ENCODE results near the gene CPLX1.
"Not testable (repeated sequence)": the region's sequence is repeated elsewhere in the genome, so short reads cannot be mapped to it uniquely, and the experiment has no call there.

The CPLX1 gene

GRCh38 chr4:790466-790820 is 35.5 kb downstream of the CPLX1 start:
- DNase-seq = no peak

GRCh38 chr4:789571-790465 is 36.1 kb downstream of the CPLX1 start:
- DNase-seq = no peak

- no peak for DNase-seq
These were observed 37.2 kb downstream of the CPLX1 start for GRCh38 chr4:788636-789297.

DNA sequence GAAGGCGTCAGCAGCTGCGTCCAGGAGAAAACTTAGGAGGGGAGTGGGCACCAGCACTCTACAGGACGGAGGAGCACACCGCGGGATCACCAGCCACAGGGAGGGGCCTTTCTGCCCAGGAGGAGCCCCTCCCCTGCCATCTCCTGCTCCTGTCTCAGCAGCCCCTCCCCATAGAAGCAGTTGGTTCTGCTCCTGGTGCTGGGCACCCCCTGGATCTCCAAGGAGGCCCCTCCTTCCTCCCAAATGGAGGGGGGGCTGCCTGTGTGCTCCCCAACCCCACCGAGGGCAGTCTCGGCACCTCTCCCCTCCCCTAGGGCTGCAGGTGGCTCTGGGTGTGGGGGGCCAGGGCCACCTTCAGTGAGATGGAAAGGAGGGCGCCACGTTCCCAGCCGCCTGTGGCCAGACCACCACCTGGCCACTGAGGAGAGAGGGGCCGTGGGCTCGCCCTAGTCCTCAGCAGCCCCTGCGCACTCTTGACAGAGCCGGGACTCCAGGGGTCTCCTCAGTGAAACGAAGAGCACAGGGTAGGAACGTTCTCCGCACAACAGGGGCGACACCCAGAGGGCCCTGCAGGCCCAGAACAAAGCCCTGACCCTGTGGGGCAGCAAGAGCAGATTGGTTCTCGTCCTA is 37.8 kb downstream of the CPLX1 start:
- no peak for DNase-seq

- no peak for DNase-seq
These were observed 38.4 kb downstream of the CPLX1 start for GRCh38 chr4:787561-787981.

GRCh38 chr4:786861-787300 is 39.0 kb downstream of the CPLX1 start:
- no peak for DNase-seq

DNA sequence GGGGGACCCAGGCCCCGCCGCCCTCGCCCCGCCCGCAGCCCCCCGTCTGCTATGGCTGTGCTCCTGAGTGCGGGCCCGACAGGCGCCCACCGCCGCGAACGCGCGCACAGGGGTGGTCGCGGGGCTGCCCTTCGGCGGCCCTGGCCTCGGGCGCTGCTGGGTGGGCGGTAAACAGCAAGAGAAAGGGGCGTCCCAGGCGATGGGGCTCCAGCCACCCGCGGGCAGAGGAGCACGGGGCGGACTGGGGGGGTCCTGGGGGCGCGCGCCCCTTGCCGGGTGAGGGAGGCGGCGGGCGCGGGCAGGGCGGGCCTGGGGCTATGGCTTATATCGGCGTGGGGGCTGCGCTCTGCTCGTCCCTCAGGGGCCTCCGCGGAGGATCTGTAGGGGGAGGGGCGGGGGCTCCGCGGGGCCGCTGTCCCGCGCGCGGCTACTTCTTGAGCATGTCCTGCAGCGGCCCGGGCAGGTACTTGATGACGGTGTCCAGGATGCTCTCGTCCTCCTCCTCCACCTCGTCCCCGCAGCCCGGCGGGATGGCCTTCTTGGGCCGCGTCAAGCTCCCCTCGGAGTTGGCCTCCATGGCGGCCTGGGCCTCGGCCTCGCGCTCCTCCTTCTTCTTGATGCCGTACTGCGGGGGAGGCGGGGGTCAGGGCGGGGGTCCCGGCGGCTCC is 39.7 kb downstream of the CPLX1 start:
- DNase-seq = no peak

- no peak for DNase-seq
These were observed 40.4 kb downstream of the CPLX1 start for GRCh38 chr4:785332-786073.

DNA sequence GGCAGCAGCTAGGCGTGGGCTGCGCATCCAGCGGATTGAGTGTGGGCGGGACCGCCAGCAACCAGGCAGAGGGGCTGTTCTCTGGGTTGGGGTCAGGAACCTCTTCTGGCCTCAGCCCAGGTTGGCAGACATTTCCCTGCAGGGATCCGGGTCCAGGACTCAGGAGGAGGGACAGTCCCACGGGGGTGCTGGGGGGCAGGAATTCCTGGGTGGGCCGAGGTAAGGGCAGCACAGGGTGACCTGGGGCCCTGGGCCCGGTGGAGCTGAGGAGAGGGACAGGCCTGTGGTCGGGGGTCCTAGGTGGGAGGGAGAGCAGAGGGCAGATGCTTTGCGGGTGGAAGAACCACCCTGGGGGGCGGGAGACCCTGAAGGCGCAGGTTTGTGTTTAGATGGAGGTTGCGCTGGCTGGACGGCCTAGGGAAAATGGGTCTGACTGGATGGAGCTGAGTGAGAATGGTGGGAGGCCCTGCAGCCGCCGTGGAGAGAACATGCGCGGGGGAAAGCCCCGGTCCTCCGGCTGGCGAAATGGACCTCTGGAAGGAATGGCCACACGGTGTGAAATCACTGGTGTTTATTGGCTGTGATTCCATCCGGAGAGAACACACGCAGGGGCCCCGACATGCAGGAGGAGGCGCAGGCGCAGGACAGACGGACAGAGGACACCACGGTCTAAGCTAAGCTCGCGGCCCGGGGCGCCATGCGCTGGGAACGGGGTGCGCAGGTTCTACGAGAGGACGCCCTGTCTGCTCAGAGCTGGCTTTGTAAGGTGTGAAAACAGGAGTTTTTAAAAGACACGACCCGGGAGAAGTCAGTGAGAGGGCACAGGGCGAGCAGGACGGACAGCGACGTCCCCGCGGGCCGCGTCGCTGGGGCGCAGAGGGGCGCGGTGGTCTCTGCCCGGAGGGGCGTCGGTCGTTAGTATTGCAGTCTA is 41.3 kb downstream of the CPLX1 start:
- no peak for DNase-seq

- peak; percentile 99 for DNase-seq
These were observed 44.3 kb downstream of the CPLX1 start for GRCh38 chr4:781493-782216.

- no peak for DNase-seq
These were observed 45.0 kb downstream of the CPLX1 start for GRCh38 chr4:780716-781492.

- DNase-seq = not testable (repeated sequence)
These were observed 45.7 kb downstream of the CPLX1 start for GRCh38 chr4:780255-780654.

DNA sequence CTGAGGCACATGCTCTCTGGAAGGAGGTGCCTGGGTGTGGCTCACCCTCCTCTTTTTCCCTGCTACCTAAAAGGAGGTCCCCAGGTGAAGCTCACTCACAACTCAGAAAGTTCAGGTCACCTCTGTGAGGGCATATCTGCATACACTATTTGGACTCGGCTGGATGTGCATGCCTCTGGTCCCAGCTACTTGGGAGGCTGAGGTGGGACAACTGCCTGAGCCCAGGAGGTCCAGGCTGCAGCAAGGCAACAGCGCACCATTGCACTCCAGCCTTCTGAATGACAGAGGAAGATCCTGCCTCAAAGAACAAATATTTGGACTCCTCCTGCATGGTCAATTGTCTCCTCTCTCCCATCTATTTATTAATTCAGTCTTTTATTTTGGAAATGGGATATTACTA is 46.4 kb downstream of the CPLX1 start:
- no peak for DNase-seq

DNA sequence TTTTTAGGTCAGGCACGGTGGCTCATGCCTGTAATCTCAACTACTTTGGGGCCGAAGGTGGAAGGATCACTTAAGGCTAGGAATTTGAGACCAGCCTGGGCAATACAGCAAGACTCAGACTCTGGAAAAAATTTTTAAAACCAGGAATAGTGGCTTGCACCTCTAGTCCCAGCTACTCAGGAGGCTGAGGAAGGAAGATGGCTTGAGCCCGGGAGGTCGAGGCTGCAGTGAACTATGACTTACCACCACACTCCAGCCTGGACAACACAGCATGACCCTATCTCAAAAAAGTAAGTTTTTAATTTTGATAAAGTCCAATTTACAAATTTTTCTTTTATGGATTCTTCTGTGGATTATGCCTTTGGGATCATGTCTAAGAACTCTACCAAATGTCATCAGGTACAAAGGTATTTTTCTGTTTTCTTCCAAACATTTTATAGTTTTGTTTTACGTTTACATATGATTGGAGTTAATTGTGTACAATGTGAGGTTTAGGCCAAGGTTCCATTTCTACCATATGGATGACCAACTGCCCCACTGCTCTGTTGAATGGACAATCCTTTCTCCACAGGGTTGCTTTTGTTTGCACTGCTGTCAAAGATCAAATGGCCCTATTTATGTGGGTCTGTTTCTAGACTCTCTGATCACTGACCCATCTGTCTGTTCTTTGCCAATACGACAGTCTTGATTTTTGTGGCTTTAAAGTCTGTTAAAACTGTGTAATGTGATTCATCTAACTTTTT is 48.2 kb downstream of the CPLX1 start:
- DNase-seq = no peak

GRCh38 chr4:776743-777441 is 49.0 kb downstream of the CPLX1 start:
- DNase-seq = no peak

DNA sequence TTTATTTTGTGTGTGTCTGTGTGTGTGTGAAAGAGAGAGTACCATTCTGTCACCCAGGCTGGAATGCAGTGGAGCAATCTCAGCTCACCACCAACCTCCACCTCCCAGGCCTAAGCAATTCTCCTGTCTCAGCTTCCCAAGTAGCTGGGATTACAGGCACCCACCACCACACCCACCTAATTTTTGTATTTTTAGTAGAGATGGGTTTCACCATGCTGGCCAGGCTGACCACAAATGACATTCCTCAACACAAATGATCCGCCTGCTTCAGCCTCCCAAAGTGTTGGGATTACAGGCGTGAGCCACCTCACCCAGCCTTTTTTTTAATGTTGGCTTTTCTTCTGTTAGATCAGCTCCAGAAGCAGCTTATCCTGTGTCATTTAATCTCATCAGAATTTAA is 50.4 kb downstream of the CPLX1 start:
- DNase-seq = not testable (repeated sequence)

- not testable (repeated sequence) for DNase-seq
These were observed 51.4 kb downstream of the CPLX1 start for GRCh38 chr4:774419-775092.

DNA sequence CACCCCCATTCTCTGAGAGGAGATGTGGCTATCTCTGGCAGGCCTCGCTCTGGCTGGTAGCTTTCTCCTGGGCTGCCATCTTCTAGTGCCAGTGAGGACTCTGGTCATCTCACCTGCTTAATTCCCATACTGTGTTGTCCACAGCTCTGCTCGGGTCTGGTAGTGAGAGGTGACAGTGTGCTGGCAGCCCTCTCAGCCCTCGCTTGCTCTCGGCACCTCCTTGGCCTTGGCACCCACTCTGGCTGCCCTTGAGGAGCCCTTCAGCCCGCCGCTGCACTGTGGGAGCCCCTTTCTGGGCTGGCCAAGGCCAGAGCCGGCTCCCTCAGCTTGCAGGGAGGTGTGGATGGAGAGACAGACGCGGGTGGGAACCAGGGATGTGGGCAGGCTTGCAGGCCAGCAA is 52.7 kb downstream of the CPLX1 start:
- no peak for DNase-seq

Data from inflammatory macrophage treated with lipopolysaccharide for 1 hour (primary cell).